ENCODE results near the gene MOXD1.
"Not testable (repeated sequence)": the region's sequence is repeated elsewhere in the genome, so short reads cannot be mapped to it uniquely, and the experiment has no call there.

MOXD1 gene

GRCh38 chr6:132395015-132395597 lies 6.2 kb downstream of the MOXD1 start:
- DNase-seq, result no peak

GRCh38 chr6:132392792-132393191 lies 8.5 kb downstream of the MOXD1 start:
- no peak for DNase-seq

- DNase-seq, result no peak
Observed at GRCh38 chr6:132392270-132392646, 9.0 kb downstream of the MOXD1 start.

DNA sequence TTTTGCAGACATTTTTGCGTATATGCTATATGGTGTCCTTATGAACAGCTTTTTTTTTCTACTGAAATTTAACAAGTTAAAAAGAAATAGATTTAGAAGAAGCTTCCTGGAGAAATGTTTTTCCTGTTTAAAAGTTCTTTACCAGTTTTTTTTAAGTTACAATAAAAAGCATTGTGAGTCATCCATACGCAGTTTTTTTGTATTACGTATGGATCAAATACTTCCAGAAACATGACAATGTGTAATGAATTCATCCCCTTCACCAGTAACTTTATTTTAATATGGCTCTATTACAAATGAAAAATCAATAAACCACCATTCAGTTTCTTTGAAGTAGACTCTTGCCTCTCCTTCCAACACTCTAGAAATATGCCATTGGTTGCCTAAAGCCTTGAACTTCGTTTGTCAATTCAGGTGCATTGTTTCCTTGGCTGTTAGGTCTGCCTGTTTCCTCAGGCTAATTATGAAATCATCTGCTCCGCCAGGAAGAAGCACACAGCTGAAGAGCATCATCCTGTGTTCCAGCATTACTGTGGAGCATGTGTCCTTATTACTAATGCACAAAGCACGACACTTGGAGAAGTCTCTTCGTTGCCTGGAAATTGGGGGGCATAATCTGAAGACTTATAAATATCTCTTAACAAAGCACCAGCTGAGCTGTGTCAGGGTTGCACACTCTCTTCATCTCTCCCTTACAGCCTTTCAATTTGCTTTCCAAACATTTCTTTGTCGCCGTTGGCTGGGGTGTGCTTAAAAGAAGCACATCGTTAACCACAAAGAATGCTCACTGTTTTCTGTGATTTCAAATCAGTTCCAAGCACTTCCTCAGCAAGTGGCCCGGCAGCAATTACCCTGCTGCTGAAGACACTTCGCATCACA lies 9.6 kb downstream of the MOXD1 start:
- DNase-seq, result no peak

GRCh38 chr6:132390451-132390850 lies 10.8 kb downstream of the MOXD1 start:
- no peak for DNase-seq

GRCh38 chr6:132390017-132390416 lies 11.3 kb downstream of the MOXD1 start:
- DNase-seq, result no peak

GRCh38 chr6:132388291-132388690 lies 13.0 kb downstream of the MOXD1 start:
- no peak for DNase-seq

DNA sequence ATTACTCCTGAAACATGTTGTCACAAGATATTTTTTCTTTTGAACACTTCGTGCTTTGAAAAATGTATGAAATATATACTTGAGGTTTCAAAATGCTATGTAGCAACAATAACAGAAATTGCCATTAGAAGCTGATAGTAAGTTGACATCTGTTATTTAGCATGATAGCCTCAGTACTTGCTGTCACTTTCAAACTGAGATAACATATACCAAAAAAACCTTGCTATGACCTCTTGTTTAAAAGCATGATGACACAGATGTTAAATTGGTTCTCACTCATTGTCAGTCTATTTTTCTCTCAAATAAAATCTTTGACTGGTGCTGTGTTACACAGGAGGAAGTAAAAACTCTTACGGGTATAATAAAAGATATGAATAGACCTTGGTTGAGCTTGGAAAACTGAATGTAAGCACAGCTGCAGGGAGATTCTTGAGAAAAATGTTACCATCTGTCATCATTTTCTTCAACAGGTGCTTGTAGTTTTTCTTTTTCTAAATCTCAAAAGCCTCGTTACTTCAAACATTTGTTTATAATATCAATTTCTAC lies 18.6 kb downstream of the MOXD1 start:
- DNase-seq, result no peak

DNA sequence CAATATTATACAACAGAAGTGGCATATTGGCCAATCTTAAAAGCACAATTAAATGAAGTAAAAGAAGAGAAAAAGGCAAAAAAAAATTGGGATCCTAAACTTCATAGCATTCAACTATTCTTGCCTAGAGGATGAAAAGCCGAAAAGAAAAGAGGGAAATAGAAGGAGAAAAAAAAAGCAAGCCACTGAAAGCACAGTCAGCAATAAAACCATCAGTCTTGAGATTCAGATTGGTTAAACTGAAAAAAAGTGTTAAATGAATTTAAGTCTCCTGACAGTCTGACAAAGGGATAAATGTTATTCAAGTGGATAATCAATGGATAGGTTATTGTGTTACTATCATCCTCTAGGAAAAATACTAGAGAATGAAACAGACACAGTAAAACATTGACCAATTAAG lies 19.9 kb downstream of the MOXD1 start:
- no peak for DNase-seq

DNA sequence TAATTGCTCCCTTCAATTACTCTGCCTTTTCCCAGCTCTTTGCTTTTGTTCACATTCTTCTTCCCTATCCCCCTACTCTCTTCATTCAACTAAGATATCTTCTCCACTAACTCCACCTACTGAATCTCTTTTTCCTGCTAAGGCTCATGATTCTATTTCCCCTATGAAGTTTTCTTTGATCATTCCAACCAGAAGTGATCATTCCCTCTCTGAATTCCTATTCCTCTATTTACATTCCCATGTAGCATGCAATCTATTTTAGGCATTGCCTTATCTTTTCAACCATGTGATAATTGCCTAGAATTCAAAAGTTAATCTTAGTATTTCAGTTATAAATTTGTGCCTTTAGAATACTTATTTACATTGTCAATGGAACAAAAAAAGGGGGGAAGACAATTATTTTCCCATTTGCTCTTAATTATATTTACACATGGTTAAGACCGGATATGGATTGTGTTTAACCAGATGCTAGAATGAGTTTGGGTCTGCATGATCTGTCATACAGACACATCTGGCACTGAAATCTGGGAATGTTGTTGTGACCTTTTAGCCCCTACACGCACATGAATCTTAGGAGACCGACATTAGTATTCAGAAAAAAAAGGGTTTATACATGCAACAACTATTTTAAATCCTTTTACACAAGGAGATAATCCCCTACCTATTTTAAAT lies 20.8 kb downstream of the MOXD1 start:
- DNase-seq, result no peak

DNA sequence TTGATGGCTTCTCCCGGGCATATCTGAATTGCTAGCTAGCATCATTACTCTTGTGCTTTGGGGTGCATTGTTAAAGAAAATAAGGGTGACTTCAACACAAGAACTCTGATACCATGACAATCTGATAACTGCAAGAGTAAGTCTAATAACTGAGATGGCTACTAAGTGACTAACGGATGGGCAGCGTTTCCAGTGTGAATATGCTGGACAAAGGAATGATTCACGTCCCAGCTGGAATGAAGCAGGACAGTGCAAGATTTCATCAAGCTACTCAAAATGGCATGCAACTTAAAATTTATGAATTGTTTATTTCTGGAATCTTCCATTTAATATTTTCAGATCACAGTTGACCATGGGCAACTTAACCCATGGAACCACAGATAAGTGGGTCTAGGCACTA lies 31.7 kb downstream of the MOXD1 start:
- no peak for DNase-seq

- no peak for DNase-seq
Observed at GRCh38 chr6:132368916-132369481, 32.3 kb downstream of the MOXD1 start.

GRCh38 chr6:132365281-132365907 lies 35.9 kb downstream of the MOXD1 start:
- DNase-seq, result no peak

GRCh38 chr6:132364306-132365074 lies 36.8 kb downstream of the MOXD1 start:
- DNase-seq, result no peak

DNA sequence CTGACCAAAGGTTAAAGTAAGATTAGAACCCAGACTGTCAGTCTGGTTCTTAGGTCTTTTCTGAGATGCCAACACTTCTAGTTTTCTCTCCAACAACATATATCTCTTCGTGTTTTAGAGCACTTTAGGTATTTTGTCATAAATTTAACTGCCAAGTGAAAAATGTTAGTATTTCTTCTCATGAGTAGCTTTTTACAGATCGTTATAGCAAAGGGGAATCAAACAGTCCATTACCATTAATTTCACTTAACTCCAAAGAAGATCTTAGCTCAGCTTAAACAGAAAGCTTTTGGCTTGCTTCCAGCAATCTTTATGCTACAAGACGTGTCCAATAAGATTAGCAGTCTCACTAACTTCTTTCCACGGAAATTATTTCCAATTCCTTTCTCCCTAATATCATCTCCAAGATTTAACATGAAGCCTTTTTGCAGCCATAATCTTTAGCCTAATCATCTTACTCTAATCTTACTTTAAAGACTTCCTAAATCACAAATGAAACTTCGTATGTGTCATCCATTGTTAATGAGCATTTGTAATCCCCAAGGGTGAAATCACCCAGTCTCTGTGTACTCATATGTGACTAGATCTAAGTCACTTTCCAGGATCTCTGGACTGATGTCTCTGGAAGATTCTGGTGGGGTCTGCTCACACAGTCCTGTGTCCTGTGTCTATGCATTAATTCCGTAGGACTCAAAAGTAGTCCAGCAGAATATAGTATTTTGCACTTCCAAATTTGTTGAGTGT lies 38.7 kb downstream of the MOXD1 start:
- DNase-seq, result no peak

DNA sequence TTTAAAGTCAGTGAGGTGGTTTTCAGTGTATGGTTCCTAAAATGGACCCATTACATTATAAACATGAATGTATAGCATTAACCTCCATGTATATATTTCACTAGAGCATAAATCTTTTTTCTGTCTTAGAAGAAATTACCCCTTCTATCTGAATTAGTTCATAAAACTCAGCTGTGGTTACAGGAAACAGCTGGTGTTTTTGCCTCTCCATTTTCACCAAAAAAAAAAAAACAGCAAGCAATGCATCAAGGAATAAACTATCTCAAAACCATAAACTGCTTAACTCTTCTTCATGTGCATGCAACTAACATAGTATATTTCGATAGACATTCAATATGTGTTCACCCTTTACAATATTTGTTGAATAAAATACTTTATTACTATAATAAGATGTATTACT lies 40.2 kb downstream of the MOXD1 start:
- no peak for DNase-seq

DNA sequence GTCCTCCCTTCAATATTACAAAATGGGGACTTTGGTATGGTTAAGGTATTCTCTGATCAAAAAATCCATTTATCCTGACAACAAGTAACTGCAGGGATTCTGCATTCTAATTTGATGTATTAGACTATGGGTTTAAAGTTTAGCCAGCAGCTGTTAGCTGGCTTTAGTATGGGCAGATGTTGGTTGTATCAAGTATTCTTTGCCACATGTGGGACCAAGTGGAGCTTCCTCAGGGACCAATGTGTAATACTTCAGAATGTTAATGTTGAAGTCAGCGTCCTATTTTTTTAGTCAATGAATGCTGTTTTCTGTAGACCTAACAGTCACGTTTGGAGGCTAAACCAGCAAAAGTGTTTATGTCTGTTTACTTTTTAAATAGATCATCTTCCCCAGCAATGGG lies 41.4 kb downstream of the MOXD1 start:
- DNase-seq, result no peak

GRCh38 chr6:132357120-132357519 lies 44.2 kb downstream of the MOXD1 start:
- DNase-seq, result no peak

GRCh38 chr6:132354517-132355167 lies 46.6 kb downstream of the MOXD1 start:
- DNase-seq, result peak; percentile 83

DNA sequence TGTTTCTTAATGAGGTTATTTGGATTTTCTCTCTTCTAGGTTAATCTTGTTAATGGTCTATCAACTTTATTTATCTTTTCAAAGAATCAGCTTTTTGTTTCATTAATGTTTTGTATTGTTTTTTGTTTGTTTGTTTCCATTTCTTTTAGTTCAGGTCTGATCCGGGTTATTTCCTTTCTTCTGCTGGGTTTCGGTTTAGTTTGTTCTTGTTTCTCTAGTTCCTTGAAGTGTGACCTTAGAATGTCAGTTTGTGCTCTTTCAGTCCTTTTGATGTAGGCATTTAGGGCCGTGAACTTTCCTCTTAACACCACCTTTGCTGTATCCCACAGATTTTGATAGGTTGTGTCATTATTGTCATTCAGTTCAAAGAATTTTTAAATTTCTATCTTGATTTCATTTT lies 49.3 kb downstream of the MOXD1 start:
- DNase-seq, result not testable (repeated sequence)

GRCh38 chr6:132348231-132348630 lies 53.0 kb downstream of the MOXD1 start:
- no peak for DNase-seq

Measured in CD4-positive, alpha-beta T cell treated with Interferon gamma for 1 hour (primary cell).